ENCODE data around the gene MYO9A.

DNA sequence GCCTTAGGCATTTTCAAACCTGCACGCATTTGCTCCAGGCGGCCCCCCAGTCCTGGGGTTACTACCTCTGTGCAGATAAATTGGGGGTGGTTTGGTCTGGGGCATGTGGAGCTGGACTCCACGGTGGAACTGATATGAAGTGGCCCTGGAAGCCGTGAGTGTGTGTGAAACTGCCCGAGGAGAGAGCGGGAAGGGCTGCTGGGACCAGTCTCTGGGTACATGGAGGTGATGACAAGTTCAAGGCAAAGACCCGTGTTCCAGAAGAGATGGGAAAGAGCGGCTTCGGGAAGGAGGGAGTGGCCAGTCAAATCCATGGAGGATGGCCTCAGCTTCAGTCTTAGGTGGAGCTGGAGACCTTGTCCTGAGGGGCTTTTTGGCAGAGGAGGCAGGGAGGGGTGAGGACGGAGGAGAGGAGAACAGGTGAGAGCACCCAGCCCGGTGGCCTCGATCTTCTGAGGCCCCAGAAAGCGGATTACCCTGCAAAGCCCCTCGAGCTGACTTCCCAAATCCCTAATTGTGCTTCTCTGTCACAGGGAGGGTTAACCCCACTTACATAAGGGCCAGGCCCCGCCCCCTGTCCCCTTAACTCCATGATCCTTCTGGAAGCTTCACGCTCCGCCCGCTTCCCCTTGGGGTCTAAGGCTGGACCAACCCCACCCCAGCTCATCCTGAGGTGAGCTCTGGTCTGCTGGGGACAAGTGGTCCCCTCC, 309.5 kb downstream of the MYO9A start:
- TF ChIP-seq POLR2A (IDR thresholded peaks at IDR 0.05; ENCODE audit: low read depth) = no peak
- TF ChIP-seq CTCF (IDR thresholded peaks at IDR 0.05) = no peak
- TF ChIP-seq POLR2AphosphoS5 (IDR thresholded peaks at IDR 0.05) = no peak
- TF ChIP-seq EP300 (IDR thresholded peaks at IDR 0.05) = no peak
